Parathyroid adenoma (tissue), 2 donors: ENCODE data around the gene UBE2I.

Source experiments
- H2AFZ ChIP-seq: fragments of 300-600 bp; sonication (generic); one replicate; pipeline ENCODE4 v1.7.0; 2017; ENCODE audit warnings: antibody characterized with exemption, mild to moderate bottlenecking
- H3K27ac ChIP-seq: fragments of 300-600 bp; sonication (generic); one replicate; pipeline ENCODE4 v1.7.0; 2017
- H3K27me3 ChIP-seq: fragments of 300-600 bp; sonication (generic); one replicate; pipeline ENCODE4 v1.7.0; 2017; ENCODE audit warnings: low read length; ENCODE audit not compliant: control insufficient read depth, insufficient read depth
- H3K36me3 ChIP-seq: fragments of 300-600 bp; sonication (generic); one replicate; pipeline ENCODE4 v1.7.0; 2017; ENCODE audit warnings: low read length; ENCODE audit not compliant: control insufficient read depth, insufficient read depth
- H3K4me1 ChIP-seq: fragments of 300-600 bp; sonication (generic); one replicate; pipeline ENCODE4 v1.7.0; 2017; ENCODE audit warnings: control low read depth
- H3K4me2 ChIP-seq: fragments of 300-600 bp; sonication (generic); one replicate; pipeline ENCODE4 v1.7.0; 2017; ENCODE audit warnings: low read length
- H3K4me3 ChIP-seq: fragments of 300-600 bp; sonication (generic); one replicate; pipeline ENCODE4 v1.7.0; 2017; ENCODE audit warnings: low read depth, low read length
- H3K79me2 ChIP-seq: fragments of 300-600 bp; sonication (generic); one replicate; pipeline ENCODE4 v1.7.0; 2017; ENCODE audit warnings: control low read depth
- H3K9ac ChIP-seq: fragments of 300-600 bp; sonication (generic); one replicate; pipeline ENCODE4 v1.7.0; 2017; ENCODE audit warnings: mild to moderate bottlenecking
- H3K9me3 ChIP-seq: fragments of 300-600 bp; sonication (generic); one replicate; pipeline ENCODE4 v1.7.0; 2017; ENCODE audit warnings: low read length; ENCODE audit not compliant: control insufficient read depth
- TF ChIP-seq, protein P1 (sequence below): fragments of 300-600 bp; sonication (generic); IDR thresholded peaks from one replicate; pipeline ENCODE4 v1.7.0; 2017; ENCODE audit warnings: antibody characterized with exemption, mild to moderate bottlenecking
- donor health status: primary hyperparathyroidism.

Gene UBE2I

DNA sequence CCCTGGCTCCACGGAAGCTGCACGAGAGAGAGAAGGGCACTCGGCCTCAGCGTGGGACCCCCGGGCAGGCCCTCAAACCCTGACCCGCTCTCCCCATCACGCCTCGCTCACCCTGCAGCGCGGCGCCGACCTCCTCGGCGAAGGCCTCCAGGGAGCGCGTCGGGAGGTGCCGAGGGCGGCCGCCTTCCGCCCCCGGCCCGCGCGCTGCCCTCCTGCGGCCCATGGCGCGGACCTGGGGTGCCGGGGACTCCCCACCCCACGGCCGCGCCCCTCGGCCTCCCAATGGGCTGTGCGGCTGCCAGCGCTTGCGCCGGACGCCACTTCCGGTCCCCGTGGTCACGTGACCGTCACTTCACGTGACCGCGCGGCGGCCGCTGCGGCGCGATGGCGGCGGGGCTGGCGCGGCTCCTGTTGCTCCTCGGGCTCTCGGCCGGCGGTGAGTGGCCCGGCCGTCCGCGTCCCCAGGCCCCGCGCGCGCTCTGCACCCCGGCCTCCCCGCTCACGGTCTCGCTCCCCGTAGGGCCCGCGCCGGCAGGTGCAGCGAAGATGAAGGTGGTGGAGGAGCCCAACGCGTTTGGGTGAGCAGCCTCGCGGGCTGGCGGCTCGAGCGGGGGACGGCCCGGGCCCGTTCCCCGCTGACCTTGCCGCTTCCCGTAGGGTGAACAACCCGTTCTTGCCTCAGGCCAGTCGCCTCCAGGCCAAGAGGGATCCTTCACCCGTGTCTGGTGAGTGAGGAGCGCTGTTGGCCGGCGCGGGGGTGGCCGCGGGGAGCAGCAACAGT lies 42.3 kb downstream of the UBE2I start, which contains the start of the genes GNPTG and TSR3:
TSS of gene GNPTG (plus strand) at position 350 of the 781 bp plus-strand sequence. CDS start at position 385, 35 bp downstream.
TSS of gene TSR3 (minus strand) at position 297 of the 781 bp plus-strand sequence. CDS start at position 223, 74 bp downstream.
- Histone ChIP-seq H3K4me3 (peak within 1 kb of the TSS; percentile 74), H3K9me3 (no peaks in the 10 kb centered on the region), H3K4me2 (peak within 1 kb of the TSS; percentile 93), H3K27ac (no peak within 1 kb of the TSS), H3K36me3 (no peaks in the 10 kb centered on the region), H3K27me3 (no peaks in the 10 kb centered on the region), H2AFZ (peak within 1 kb of the TSS; percentile 96), H3K79me2 (peaks cover 46% of the 10 kb centered on the region), H3K9ac (peak within 1 kb of the TSS; percentile 46), H3K4me1 (peaks cover 12% of the 10 kb centered on the region)
- TF ChIP-seq, protein P1, sequence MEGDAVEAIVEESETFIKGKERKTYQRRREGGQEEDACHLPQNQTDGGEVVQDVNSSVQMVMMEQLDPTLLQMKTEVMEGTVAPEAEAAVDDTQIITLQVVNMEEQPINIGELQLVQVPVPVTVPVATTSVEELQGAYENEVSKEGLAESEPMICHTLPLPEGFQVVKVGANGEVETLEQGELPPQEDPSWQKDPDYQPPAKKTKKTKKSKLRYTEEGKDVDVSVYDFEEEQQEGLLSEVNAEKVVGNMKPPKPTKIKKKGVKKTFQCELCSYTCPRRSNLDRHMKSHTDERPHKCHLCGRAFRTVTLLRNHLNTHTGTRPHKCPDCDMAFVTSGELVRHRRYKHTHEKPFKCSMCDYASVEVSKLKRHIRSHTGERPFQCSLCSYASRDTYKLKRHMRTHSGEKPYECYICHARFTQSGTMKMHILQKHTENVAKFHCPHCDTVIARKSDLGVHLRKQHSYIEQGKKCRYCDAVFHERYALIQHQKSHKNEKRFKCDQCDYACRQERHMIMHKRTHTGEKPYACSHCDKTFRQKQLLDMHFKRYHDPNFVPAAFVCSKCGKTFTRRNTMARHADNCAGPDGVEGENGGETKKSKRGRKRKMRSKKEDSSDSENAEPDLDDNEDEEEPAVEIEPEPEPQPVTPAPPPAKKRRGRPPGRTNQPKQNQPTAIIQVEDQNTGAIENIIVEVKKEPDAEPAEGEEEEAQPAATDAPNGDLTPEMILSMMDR: no peak

DNA sequence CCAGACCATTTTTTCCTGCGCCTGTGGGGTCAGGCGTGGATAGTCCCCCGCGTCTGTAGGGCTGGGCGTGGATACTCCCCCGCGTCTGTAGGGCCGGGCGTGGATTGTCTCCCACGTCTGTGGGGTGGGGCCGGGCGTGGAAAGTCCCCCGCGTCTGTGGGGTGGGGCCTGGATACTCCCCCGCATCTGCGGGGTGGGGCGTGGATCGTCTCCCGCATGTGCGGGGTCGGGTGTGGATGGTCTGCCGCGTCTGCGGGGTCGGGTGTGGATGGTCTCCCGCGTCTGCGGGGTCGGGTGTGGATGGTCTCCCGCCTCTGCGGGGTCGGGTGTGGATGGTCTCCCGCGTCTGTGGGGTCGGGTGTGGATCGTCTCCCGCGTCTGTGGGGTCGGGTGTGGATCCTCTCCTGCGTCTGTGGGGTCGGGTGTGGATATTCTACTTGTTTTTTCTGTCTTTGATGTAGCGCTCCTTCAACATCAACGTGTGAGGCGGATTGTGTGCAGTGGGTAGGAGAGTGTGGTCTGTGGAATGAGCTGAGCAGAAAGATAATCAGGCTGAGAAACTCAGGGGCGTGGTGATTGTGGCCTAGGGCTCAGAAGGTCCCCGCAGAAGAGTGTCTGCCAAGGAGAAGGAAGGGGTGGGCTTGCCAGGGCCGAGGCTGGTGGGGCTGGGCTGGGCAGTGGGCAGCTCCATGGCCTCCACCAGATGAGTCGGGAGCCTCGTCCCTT lies 45.5 kb downstream of the UBE2I start:
- Histone ChIP-seq H3K9me3 (no peaks in the 10 kb centered on the region), H3K27me3 (no peaks in the 10 kb centered on the region), H3K4me2 (no peak overlapping the region), H3K79me2 (peaks cover 55% of the 10 kb centered on the region), H3K36me3 (no peaks in the 10 kb centered on the region), H3K4me3 (no peak overlapping the region), H3K4me1 (peaks cover 12% of the 10 kb centered on the region), H2AFZ (no peak overlapping the region), H3K9ac (no peak overlapping the region), H3K27ac (no peak overlapping the region)
- TF ChIP-seq, protein P1: no peak

DNA sequence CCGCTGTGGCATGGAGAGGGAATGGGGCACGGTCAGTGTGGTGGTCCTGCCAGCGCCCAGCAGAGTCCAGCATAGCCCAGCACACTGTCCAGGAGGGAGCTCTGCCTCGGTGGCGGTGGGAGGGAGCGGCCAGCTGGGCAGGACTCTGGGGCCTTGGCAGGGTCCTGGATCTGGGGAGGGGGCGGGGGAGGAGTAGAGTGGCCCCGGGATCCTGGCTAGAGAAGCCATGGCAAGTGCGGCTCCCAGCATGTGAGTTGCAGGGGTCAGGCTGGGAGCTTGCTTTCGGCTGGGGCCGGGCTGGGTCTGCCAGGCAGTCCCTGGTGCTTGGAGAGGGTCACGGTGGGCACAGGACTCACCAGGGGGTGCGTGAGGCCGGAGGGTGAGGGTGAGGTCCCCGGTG lies 46.2 kb downstream of the UBE2I start:
- H3K4me1 ChIP-seq: peaks cover 10% of the 10 kb centered on the region
- H3K36me3 ChIP-seq: no peaks in the 10 kb centered on the region
- H3K27me3 ChIP-seq: no peaks in the 10 kb centered on the region
- peaks cover 55% of the 10 kb centered on the region for H3K79me2 ChIP-seq
- H3K4me3 ChIP-seq: no peak overlapping the region
- no peak overlapping the region for H3K4me2 ChIP-seq
- H3K9ac ChIP-seq: no peak overlapping the region
- TF ChIP-seq, protein P1: no peak
- H3K27ac ChIP-seq: no peak overlapping the region
- no peak overlapping the region for H2AFZ ChIP-seq
- no peaks in the 10 kb centered on the region for H3K9me3 ChIP-seq

DNA sequence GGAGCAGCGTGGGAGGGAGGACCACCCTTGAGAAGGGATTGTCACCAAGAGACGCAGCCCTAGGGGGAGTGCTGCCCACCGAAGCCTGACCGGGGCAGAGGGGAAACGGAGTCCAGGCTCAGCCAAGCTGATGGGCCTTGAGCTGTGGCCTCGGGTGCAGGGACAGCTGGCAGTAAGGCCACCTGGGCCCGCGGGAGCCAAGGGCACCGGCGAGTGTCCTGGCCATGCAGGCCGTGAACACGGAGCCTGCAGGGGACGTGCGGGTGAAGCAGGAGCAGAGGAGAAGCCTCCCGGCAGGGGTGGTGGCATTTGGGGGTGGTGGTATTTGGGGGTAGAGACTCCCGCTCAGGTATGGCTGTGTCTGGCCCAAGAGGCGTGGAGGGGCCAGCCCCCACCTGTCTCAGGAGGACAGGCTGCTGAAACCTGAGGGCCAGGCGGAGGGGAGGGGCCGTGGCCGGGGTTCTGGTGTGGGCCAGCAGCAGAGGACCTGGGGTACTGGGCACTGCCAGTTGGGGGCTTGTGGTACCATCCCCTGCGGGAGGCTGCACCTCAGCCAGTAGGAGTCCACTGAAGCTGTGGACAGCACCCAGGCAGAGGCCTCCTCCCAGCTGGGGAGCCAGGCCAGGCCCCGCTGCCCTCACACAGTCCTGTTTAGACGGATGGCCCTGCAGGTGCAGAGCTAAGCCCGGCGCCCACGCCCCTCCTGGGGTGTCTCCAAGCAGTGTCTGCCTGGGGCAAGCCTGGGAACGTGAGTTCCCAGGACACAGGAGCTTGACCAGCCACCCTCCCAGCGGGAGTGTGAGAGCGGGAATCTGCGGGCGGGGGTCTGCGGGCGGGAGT lies 46.8 kb downstream of the UBE2I start:
- H3K9ac ChIP-seq: no peak overlapping the region
- H2AFZ ChIP-seq: no peak overlapping the region
- H3K79me2 ChIP-seq: peaks cover 53% of the 10 kb centered on the region
- H3K27me3 ChIP-seq: no peaks in the 10 kb centered on the region
- H3K36me3 ChIP-seq: no peaks in the 10 kb centered on the region
- H3K4me2 ChIP-seq: no peak overlapping the region
- TF ChIP-seq, protein P1: no peak
- H3K27ac ChIP-seq: no peak overlapping the region
- H3K4me1 ChIP-seq: peaks cover 7% of the 10 kb centered on the region
- no peaks in the 10 kb centered on the region for H3K9me3 ChIP-seq
- no peak overlapping the region for H3K4me3 ChIP-seq
